SHP77 treated with DMSO at 0.1 percent for 48 hours (cell line): ENCODE data around the gene SZT2.
"Not testable (repeated sequence)": the region's sequence is repeated elsewhere in the genome, so short reads cannot be mapped to it uniquely, and the experiment has no call there.

ENCODE experiments used
- DNase-seq: peaks from one replicate; lab custom pipeline; 2025; lab: John Stamatoyannopoulos, UW

SZT2 gene

DNA sequence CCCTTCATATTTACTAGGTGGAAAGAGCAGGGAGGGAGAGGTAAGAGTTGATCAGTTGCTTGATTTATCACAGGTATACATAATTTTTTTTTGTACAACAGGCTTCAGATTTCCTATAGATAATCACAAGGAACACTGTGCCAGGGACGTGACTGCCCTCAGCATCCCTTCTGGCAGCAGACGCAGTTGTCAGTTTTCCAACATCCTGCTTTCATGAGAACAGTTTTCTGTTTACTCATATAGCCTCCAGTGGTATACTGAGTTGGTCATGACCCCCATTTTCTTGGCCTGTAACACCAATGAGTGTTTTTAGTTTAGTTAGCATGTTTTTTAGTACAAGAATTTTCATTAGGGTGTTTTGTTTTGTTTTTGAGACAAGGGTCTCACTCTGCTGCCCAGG, 103.1 kb downstream of the SZT2 start:
- no peak for DNase-seq

GRCh38 chr1:43493661-43494450, 104.2 kb downstream of the SZT2 start:
- no peak for DNase-seq

- no peak for DNase-seq
Measured at GRCh38 chr1:43495204-43495603, 105.5 kb downstream of the SZT2 start.

- DNase-seq = no peak
Measured at GRCh38 chr1:43499898-43500297, 110.2 kb downstream of the SZT2 start.

GRCh38 chr1:43501806-43502205, 112.1 kb downstream of the SZT2 start:
- DNase-seq = not testable (repeated sequence)

DNA sequence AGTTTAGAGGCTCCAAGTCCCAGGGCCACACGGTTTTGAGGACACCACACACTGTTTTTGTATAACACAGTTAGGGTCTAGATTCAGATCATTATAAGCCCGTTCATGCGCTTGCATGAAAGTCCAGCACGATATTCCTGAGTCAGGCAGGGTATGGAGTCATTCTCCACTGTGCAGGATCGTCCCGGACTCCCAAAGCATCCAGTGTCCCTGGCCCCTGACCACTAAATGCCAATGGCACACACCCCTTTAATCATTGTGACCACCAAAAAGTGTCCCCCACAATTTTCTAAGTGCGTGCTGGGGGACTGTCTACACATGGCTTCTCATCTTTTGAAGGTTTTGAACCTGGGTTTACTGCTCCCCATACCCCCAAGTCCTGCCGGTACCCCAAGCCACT, 113.8 kb downstream of the SZT2 start:
- no peak for DNase-seq
